Gastrocnemius medialis (tissue), 4 donors: ENCODE results near the gene OR6C75.

ENCODE experiments used
- CTCF ChIP-seq, 5 experiments: fragments of 450-650 bp in 3 of 5; fragments of 200-600 bp in 2 of 5; sonication (generic) in 2 of 5; IDR thresholded peaks in 4 of 5; conservative IDR thresholded peaks in 1 of 5; 1 replicate in 4 of 5; 2 replicates in 1 of 5; pipeline ENCODE4 v1.5.1; 2016 to 2019; ENCODE audit warnings: antibody characterized with exemption in 5 of 5, mild to moderate bottlenecking in 3 of 5, moderate library complexity in 3 of 5
- POLR2A ChIP-seq, 2 donors: fragments of 450-650 bp; IDR thresholded peaks; one replicate each; pipeline ENCODE4 v1.6.1; 2017; ENCODE audit warnings: antibody characterized with exemption in 2 of 2, mild to moderate bottlenecking in 2 of 2, moderate library complexity in 2 of 2

- TF ChIP-seq CTCF (IDR thresholded peaks at IDR 0.05 in 4 of 5, conservative IDR thresholded peaks at IDR 0.05 in 1 of 5) (no peak), POLR2A (IDR thresholded peaks at IDR 0.05) (no peak)
These were observed 32.3 kb upstream of the OR6C75 start, which contains the start of gene OR6C3 for GRCh38 chr12:55330446-55330845.
